GOT3 (cell line): Measurements from ENCODE around the gene BRMS1.
"Not testable (repeated sequence)": the region's sequence is repeated elsewhere in the genome, so short reads cannot be mapped to it uniquely, and the experiment has no call there.

Source experiments
- DNase-seq: peaks from one replicate; lab custom pipeline; 2025; ENCODE audit warnings: mixed read lengths; lab: John Stamatoyannopoulos, UW

Gene BRMS1

DNA sequence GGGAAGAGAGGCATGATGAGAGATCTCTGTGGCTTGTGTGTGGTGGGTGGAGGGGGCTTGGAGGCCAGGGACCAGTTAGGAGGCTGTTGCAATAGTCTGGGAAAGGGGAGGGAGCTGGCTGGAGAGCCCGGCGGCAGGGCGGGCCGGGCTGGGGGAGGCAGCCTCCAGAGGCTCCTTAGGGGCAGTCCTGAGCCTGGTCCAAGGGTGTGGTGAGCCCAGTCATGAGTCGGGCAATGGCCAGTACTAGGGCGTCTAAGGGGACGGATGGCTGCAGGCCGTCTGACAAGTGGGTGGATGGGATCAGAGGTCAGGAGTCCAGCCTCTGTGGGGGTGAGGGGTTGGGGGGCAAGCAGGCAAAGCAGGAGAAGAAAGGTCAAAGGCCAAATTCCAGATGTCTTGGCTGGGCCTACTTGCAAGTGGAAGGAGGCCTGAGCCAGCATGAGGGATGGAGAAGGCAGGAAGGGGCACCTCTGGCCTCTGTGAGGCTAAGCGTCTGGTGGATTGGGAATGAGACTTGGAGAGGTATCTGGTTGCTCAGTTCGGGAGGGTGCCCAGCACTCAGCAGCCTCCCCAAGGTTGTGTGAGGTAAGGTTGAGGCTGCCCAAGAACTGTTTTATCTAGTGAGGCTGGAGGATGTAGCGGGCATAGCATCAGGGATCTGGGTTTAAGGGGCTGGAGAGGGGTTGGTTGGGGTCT, 22.0 kb downstream of the BRMS1 start:
- peak; percentile 23 for DNase-seq

DNA sequence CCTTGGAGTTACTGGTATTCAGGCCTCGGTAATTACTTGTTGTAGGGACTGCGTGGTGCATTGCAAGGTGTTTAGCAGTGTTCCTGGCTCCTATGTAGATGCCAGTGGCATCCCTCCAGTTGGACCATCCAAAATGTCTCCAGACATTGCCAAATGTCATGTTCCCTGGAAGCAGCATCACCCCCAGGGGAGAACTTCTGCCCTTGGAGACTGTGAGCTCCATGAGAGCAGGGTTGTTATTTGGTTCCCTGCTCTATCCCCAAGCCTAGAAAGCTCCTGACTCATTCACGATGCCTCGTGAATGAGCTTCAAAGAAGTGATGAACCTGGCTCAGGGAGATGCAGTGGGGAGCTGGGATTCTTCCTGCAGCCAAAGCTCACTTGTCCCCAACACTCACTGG, 23.3 kb downstream of the BRMS1 start:
- no peak for DNase-seq

DNA sequence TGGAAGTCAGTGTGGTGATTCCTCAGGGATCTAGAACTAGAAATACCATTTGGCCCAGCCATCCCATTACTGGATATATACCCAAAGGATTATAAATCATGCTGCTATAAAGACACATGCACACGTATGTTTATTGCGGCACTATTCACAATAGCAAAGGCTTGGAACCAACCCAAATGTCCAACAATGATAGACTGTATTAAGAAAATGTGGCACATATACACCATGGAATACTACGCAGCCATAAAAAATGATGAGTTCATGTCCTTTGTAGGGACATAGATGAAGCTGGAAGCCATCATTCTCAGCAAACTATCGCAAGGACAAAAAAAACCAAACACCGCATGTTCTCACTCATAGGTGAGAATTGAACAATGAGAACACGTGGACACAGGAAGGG, 24.2 kb downstream of the BRMS1 start:
- not testable (repeated sequence) for DNase-seq

DNA sequence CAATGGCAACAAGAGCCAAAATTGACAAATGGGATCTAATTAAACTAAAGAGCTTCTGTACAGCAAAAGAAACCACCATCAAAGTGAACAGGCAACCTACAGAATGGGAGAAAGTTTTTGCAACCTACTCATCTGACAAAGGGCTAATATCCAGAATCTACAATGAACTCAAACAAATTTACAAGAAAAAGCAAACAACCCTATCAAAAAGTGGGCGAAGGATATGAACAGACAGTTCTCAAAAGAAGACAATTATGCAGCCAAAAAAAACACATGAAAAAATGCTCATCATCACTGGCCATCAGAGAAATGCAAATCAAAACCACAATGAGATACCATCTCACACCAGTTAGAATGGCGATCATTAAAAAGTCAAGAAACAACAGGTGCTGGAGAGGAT, 24.6 kb downstream of the BRMS1 start:
- not testable (repeated sequence) for DNase-seq

DNA sequence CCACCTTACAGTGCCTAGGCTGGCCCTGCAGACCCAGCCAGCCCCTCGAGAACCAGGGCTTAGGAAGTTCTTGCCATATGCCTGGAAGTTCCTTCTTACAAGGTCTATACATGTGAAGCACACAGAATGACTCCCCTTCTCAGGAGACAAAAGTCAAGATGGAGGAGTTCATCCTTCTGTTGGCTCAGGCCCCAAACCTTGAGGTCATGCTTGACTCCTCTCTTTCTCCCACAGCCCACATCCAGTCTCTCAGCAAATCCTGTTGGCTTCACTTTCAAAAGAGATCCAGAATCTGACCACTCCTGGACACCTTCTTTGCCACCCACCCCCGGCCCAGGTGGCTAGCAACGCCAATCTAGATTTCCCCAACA, 26.3 kb downstream of the BRMS1 start:
- DNase-seq = no peak

DNA sequence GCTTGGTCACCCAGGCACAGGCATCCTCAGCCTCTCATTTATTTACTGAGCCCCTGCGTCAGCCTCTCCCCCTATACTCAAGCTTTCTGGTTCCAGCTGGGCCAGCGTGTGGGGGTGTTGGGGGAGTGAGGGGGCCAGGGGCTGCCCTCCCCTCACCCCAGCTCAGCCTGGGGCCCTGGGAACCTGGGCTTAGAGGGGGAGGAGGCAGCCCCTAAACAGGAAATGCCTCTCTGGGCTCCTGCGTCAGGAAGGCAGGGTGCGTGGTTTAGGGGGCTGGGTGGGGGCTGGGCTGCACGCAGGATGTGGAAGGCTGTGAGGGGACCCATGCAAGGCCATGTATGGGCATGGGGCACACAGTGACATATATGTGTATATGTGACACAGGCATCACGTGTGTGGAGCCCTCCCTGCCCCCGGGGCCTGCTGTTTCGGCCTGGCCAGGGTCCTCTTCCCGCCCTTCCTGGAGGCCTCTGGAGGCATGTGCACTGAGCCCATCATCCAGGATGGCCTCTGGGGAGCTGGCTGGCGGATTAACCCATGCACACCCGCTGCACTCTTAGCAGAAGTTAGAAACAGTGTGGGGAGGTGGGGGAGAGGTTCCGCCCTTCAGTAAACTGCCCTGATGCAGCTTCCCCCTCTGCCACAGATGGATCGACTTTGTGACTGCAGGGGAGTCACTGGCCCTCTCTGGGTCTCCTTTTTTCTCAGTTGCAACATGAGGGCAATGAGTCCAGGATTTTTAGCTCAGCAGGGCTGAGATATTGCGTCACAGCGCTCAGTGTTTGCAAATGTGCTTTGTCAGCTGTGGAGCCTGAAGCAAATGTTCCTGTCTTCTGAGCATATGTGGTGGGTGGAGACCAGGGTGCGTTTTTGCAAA, 26.9 kb downstream of the BRMS1 start:
- peak; percentile 20 for DNase-seq

DNA sequence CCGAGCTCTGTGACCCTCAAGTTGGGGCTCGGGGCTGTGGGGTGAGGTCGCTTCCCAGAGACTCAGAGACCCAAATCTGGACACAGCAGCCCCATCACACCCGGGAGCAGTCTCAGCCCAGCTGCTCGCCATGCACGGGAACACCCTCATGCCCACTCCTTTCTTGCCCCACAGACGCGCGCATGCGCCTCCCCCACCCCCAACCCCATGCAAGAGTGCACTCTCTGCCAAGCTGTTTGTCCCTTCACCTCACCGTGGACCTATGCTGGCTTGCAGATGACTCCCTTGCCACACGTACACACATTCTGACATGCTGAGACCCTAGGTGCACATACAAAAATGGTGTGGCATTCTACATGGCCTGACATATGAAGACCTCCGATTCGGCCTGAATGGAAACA, 27.6 kb downstream of the BRMS1 start:
- DNase-seq = no peak

DNA sequence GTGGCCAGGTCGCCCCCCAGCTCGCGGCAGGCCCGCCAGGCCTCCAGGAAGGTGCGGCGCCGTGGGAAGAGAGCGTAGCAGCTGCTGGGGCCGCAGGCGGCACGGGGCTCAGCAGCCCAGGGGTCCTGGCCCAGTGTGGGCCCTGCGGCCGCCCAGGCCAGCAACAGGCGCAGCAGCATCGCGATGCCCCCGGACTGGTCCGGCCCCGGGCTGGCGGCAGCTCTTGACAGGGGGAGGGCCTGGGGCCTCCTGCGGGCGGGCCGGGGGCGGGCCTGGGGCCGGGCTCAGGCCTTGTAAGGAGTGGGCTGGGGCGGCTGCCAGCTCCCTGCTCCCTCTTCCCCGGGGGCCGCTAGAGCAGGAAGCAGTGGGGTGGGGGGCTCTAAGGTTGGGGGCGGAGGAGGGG, 28.1 kb downstream of the BRMS1 start, which contains the start of gene CD248:
CD248 (minus strand) TSS at position 196 of the 403 bp plus-strand sequence; CDS start at position 179, 17 bp downstream.
- DNase-seq = peak; percentile 39

DNA sequence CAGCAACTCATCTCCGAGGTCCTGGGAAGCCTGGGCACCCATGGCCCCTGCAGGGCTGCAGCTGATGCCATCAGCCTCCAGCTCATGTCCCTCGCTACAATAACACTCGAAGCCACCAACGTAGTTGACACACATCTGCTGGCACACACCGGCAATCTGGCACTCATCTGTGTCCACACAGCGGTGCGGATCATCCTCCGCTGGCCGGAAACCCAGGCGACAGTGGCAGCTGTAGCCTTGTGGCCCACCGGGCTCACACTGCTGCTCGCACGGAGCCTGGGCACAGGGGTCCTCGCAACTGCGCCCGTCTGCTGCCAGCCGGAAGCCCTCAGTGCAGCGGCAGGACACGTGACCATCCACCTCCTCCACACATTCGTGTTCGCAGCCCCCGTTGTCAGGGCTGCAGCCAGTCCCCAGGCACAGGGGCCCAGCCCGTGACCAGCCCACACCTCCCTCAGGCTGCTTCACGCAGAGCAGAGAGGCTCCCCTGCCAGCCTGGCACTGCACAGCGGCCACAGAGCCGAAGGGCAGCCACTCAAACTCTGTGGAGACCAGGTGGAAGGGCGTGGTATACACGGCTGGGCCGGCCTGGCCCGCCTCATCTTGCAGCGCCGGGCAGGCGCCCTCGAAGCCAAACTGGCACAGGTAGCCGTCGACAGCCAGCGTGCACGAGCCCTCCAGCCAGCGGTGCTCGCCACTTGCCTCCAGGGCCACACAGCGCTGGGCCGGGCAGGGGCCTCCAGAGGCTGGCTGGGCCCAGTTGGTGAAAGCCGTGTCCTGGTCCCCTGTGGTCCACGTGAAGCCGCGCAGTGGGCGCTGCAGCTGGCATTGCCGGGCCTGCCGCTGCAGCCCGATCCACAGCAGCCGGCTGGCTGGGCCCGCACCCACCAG, 28.7 kb downstream of the BRMS1 start:
- DNase-seq = no peak

DNA sequence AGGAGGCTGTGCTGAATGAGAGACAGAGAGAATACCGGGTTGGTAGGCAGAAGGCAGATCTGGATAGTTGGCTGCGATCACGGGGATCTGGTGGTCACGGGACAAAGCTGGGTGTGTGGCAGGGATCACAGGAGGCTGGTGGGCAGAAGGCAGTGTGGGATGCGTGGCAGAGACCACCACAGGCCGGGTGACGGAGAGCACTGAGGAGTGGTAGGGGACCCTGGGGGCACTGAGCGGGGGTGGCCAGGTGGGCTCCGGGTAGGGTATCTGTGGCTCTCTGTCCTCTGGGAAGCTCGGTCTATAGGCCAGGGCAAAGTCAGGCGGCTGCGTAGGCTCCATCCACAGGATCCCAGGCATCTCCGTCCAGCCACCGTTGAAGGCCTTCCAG, 29.4 kb downstream of the BRMS1 start:
- no peak for DNase-seq

DNA sequence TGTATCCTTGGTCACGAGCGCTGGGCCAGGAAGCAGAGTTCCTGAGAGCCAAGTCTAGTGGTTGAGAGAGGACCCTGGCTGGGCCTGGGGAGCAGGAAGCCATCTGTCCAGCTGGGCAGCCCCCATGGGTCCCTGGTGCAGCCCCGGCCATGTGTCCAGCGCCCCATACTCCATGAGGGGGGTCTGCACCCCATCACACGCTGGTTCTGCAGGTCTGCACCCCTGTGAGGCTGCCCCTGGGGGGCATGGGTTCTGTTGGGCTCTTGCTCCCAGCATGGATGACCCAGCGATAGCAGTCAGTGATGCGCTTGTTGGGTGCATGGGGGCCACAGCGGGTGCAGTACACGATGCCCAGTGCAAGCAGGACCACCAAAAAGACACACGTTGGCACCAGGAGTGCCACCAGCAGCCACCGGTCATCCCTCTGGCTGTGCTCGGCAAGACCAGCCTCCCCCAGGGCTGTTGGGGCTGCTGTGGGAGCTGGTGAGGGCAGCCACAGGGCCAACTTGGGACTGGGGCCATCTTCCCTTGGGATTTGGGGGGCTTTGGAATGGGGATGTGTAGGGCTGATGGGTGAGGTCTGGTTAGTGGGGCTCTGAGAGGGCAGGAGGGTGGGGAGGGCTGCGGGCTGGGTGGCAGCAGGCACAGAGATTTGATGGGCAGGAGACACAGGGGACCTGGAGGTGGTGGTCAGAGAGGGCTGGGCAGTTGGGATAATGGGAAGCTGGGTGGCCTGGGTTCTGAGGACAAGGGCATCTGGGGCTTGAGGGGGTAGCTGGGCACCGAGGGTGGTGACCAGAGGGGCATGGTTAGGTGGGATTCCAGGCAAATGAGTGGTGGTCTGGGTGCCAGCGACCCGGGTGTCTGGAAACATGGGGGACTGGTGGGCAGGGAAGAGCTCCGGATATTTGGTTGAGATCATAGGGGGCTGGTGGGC, 30.1 kb downstream of the BRMS1 start:
- no peak for DNase-seq

DNA sequence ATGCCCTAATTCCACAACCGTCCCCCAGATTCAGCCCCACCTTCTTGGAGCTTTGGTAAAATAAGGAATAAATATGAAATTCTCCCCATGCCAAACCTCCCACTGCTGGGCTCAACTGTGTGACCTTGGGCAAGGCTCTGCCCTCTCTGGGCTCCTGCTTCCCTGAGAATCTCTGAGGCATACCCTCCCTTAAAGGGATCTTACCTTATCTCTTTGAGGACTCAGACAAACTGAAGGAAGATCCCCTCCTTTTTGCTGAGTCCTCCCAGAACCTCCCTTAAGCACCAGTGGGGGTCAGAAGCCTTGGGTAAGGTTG, 30.8 kb downstream of the BRMS1 start:
- no peak for DNase-seq

DNA sequence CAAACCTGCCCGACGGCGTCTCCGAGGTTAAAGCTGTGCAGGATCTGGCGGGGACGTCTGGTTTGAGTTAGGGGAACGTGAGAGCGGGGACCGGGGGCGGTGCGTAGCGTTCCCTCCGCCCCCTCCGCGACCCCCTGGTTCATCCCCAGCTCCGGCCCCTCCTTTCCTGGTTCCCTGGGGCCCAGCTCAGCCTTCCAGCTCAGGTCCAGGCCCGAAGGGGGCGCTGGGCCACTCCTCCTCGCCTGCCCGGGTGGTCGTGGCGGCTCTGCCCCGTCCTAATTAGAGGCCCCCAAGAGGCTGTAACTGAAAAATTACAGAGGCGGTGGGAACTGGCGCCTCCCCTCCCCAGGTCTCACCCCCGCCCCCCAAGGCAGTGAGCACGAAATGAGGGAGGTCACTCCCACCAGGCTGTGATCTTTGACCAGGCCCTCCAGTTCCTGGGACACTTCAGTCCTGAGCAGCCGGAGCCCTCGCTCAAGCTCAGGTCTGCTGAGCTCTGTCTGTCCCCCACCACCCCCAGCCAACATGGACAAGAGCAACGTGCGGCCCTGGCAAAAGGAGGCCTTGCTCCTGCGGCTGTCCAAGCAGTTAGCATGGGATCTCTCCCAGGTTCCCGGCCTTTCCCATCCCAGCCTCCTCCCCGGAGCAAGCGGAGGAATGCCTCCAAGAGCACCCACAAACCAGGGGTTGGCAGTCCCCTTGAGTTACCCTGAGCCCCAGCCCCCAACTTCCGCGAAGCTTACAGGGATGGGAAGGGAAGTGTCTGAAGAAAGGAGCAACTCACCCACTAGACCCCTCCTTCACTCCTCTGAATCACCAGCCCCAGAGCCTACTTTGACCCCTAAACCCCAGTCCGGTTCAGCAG, 31.4 kb downstream of the BRMS1 start:
- no peak for DNase-seq

DNA sequence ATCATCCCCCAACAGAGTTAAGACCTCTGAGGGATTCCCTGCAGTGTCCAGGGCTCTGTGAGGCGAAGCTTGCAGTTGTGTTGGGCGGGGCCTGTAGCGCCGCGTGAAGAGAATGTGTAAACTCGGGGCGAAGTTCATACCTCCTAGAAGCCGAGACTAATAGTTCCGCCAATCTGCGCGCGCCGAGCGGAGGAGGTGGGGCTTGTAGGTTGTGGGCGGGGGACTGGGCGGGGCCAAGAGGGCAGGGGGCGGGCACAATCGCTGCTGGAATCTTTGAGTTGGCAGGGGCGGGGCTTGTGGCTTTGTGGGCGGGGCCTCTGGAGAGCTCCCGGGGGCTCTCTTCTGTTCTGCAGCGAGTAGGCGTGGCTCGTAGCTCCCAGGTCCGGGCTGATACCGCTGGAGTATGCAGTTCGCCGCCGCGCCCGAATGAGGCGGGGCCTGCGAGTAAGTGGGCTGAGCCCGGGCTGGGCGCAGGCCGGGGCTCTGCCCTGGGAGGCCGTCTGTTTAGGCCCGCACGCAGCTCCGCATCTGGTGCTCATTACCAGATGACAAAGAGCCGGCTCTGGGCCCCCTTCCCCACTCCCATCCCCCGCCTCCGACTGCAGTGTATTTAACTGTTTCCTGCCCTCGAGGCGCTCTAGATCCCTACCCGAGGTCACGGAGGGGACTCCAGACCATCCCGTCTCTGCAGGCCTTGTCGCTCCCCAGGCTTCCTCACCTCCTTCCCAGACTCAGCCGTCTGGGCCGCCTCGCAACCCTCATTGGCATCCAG, 32.2 kb downstream of the BRMS1 start:
- DNase-seq = peak; percentile 98

DNA sequence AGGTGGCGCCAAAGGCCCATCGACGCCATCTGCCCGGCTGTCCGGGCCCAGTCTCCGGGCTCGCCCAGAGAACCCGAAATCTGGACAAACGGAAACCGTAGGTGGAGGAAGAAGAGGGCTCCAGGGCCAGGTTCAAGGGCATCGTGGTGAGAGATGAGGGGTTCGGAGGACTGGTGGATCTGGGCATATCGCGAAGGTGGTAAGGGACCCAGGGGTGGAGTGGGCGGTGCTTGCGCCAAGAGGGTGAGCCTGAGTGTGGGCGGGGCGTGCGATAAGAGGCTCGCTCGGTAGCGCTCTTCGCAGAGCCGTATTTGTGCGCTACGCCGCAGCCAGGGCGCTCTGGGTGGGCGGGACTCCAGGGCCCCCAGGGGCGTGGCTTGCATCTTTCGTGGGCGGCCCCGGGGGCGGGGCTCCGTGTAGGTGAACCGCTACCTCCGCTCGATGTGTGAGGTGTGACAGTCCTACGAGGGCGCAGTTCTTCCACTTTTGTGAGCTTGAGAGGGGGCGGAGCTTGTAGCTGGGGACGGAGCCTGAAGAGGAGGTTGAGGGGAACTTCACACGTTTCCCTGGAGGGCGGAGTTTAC, 32.8 kb downstream of the BRMS1 start:
- DNase-seq = peak; percentile 91

DNA sequence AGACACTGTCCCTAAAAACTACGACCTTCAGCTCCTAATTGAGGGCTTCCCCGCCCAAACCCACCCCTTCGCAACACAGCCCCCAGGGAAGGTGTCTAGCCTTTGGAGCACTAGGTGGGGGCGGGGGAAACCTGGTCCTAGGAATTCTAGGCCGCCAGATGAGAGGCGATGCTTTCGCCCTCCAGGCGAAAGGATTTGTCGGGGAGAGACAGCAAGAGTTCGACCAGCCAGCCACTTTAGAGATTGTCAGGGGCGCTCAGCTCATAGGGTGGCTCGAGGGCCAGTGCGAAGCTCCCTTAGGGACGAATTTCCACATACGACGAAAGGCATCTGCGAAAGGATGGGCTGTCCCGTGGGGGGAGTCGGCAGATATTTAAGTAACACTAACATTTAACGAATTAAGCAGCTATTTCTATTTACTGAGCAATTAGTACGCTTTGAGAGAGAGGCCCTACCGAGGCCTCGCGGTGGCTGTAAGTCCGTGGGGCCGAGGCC, 33.4 kb downstream of the BRMS1 start:
- no peak for DNase-seq

DNA sequence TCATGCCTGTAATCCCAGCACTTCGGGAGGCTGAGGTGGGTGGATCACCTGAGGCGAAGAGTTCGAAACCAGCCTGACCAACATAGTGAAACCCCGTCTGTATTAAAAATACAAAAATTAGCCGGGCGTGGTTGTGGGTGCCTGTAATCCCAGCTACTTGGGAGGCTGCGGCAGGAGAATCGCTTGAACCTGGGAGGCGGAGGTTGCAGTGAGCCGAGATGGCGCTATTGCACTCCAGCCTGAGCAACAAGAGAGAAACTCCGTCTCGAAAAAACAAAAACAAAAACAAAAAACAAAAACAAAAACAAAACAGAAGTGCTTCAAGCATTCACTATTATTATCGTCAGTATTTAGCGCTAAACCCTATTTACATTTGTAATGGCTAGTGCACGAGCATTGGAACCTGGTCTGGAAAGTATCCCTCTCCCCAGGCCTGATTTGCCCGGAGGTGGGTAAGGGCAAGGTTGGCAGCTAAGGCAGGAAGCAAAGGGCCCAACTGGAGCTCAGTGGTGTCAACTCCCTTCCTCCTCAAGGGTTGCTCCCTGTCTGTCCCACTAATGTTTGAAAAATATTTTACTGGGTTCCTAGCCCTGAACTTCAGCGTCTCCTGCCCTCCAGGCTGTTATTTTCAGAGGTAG, 34.0 kb downstream of the BRMS1 start:
- not testable (repeated sequence) for DNase-seq

DNA sequence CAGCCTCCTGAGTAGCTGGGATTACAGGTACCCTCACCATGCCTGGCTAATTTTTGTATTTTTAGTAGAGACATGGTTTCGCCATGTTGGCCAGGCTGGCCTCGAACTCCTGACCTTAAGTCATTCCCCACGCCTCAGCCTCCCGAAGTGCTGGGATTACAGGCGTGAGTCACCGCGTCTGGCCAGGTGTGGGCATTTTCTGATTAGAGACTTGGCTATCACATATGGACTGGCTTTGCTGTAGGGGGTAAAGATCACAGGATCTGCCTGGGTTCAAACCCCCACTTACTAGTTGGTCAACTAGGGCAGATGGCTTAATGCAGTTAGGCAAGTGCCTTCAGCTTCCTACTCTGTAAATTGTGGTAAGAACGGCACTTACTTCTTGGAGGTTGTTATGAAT, 34.6 kb downstream of the BRMS1 start:
- no peak for DNase-seq

DNA sequence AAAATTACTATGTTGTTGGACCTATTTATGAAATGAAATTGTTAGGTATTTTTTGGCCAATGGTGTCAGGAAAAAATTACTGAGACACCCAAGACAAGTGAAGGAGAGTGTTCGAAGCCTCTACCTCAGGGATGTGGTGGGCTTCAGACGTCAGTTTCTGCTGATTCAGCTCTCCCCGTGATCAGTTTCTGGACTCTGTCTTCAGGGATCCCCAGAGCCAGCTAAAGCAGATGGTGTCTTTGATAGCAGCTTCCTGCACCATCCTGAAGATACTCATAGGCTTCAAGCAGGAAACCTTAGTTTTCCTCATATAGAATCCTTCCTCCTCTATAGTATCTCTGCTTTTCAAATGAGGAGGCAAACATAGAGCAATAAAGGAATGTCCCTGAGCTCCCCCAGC, 35.4 kb downstream of the BRMS1 start:
- no peak for DNase-seq
